Gastroesophageal sphincter (tissue), 3 donors: Measurements from ENCODE around the gene ABI3BP.

ENCODE experiments used
- EP300 ChIP-seq: sonication (generic); formaldehyde crosslinking; IDR thresholded peaks from one replicate; pipeline ENCODE4 v1.6.1; 2017; ENCODE audit warnings: antibody characterized with exemption, mild to moderate bottlenecking
- POLR2A ChIP-seq, 2 donors: fragments of 450-650 bp; IDR thresholded peaks; one replicate each; pipeline ENCODE4 v1.6.1; 2017; ENCODE audit warnings: antibody characterized with exemption in 2 of 2, mild to moderate bottlenecking in 2 of 2, moderate library complexity in 1 of 2
- POLR2AphosphoS5 ChIP-seq: sonication (generic); formaldehyde crosslinking; IDR thresholded peaks from one replicate; pipeline ENCODE4 v1.6.1; 2017; ENCODE audit warnings: antibody characterized with exemption
- TF ChIP-seq, protein P1 (sequence below), 4 experiments: fragments of 200-600 bp in 2 of 4; fragments of 450-650 bp in 2 of 4; sonication (generic) in 1 of 4; IDR thresholded peaks; one replicate each; pipeline ENCODE4 v1.5.1; 2017 to 2019; ENCODE audit warnings: antibody characterized with exemption in 4 of 4, mild to moderate bottlenecking in 2 of 4, moderate library complexity in 2 of 4

DNA sequence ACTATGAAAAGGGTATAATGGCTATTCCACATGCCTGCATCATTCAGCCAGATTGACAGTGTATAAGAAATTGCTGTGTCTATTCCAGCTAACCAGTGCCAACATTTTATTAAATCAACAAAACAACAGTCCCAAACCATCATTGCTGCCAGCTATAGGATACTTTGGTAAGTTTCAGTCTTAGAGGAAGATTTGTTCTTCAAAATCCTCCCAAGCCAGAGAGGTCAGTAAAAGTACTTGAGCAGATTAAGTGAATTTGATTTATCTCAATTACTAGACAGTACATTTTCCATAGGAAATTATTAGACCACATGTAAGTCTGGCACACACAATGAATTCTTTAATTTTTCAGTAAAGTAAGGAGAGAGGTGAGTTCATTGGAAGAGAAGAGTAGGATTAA is 233.3 kb downstream of the ABI3BP start:
- TF ChIP-seq, protein P1, sequence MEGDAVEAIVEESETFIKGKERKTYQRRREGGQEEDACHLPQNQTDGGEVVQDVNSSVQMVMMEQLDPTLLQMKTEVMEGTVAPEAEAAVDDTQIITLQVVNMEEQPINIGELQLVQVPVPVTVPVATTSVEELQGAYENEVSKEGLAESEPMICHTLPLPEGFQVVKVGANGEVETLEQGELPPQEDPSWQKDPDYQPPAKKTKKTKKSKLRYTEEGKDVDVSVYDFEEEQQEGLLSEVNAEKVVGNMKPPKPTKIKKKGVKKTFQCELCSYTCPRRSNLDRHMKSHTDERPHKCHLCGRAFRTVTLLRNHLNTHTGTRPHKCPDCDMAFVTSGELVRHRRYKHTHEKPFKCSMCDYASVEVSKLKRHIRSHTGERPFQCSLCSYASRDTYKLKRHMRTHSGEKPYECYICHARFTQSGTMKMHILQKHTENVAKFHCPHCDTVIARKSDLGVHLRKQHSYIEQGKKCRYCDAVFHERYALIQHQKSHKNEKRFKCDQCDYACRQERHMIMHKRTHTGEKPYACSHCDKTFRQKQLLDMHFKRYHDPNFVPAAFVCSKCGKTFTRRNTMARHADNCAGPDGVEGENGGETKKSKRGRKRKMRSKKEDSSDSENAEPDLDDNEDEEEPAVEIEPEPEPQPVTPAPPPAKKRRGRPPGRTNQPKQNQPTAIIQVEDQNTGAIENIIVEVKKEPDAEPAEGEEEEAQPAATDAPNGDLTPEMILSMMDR (IDR thresholded peaks at IDR 0.05): no peak
- TF ChIP-seq POLR2A (IDR thresholded peaks at IDR 0.05) (no peak), POLR2AphosphoS5 (no peak), EP300 (no peak)
